Hematopoietic multipotent progenitor cell treated with erythropoietin and hydrocortisone succinate and interleukin-3 and kit ligand, for 8 days (in vitro differentiated cells): Measurements from ENCODE around the gene GRAMD1B.
"Not testable (repeated sequence)": the region's sequence is repeated elsewhere in the genome, so short reads cannot be mapped to it uniquely, and the experiment has no call there.

Experiments used
- DNase-seq: peaks from one replicate; pipeline ENCODE4 v3.0.0-alpha.2; 2015

The GRAMD1B gene

GRCh38 chr11:123513309-123513708, 83.2 kb downstream of the GRAMD1B start:
- DNase-seq, result not testable (repeated sequence)

- no peak for DNase-seq
Observed at GRCh38 chr11:123516238-123516637, 86.2 kb downstream of the GRAMD1B start.

- DNase-seq, result no peak
Observed at GRCh38 chr11:123517559-123518364, 87.7 kb downstream of the GRAMD1B start.

DNA sequence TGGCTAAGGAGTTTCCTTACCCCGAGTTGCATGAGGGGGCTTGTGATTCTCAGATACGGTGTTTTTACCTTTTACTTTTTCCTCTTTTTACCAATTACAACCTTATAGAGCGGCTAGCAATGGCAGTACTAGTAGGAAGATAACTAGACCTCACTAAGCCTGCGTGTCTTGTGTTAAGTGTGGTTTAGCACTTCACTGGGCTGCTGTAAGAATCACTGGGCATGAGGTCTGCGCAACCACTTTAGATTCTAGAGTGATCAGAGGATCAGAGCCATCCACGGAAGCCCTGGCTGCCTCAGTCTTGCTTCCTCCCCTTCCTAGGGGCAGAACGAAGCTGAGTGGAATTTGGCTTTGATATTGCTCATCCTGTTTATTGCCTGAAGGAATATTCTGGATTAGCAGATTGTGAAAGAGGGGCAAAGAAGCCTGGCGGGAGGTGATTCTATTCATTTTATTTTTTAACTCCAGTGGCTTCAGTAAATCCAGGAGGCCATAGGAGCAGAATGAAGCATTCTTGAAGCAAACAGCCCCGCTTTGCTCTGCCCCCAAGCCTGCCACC, 88.5 kb downstream of the GRAMD1B start:
- no peak for DNase-seq

DNA sequence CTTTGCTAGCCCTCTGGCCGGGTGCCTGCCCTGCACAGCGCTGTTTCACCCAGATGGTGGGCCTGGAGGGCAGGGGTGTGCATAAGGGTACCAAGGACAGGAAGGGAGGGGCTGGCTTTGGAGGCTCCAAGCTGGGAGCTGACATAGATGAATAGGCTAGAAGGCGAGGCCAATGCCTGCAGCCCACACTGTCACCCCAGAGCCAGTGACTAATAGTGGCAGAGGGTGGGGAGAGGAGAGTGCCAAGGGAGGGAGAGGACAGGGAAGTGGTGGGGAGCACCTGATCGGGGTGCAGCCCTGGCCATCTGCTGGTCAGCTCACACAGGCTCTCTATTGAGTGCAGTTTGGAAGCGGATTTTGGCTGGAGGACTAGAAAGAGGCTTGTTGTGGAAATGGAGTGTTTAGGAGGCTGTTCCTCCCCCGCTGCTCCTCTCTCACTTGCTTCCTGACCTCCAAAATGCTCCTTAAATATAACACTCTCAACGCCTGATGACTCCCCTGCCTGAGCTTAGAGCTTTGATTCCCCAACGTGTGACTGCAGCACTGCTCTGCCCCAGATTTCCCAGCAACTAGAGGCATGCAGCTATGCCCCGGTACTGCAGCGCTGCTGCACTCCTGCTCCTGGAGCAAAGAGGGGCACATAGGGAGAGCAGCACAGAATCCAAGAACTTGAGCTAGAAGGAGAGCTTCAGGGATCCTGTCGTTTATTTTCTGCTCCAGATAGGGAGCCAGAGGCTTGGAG, 89.2 kb downstream of the GRAMD1B start:
- DNase-seq, result no peak

DNA sequence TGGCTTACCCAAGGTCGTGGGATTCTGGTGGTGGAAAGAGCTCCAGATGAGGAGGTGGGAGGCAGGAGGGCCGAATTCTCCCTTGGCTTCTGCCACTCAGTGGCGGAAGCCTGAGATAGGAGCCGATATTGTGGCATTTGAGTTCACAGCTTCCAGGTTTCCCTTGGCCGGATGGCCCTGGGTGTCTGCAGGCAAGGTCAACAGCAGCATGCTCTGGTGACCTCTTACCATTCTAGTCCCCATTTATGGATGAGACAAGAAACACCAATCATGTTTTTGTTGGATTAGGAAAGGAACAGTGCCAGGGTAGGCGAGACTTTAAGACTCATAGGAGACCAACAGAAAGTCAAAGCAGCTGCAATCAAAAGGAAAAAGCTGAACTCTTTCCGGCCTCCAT, 89.7 kb downstream of the GRAMD1B start:
- no peak for DNase-seq

- not testable (repeated sequence) for DNase-seq
Observed at GRCh38 chr11:123520476-123520875, 90.4 kb downstream of the GRAMD1B start.

GRCh38 chr11:123521001-123521400, 90.9 kb downstream of the GRAMD1B start:
- DNase-seq, result no peak

- DNase-seq, result no peak
Observed at GRCh38 chr11:123521930-123522329, 91.9 kb downstream of the GRAMD1B start.

- DNase-seq, result no peak
Observed at GRCh38 chr11:123523539-123523938, 93.5 kb downstream of the GRAMD1B start.

GRCh38 chr11:123525097-123525496, 95.0 kb downstream of the GRAMD1B start:
- DNase-seq, result no peak

GRCh38 chr11:123525511-123525918, 95.4 kb downstream of the GRAMD1B start:
- DNase-seq, result no peak

DNA sequence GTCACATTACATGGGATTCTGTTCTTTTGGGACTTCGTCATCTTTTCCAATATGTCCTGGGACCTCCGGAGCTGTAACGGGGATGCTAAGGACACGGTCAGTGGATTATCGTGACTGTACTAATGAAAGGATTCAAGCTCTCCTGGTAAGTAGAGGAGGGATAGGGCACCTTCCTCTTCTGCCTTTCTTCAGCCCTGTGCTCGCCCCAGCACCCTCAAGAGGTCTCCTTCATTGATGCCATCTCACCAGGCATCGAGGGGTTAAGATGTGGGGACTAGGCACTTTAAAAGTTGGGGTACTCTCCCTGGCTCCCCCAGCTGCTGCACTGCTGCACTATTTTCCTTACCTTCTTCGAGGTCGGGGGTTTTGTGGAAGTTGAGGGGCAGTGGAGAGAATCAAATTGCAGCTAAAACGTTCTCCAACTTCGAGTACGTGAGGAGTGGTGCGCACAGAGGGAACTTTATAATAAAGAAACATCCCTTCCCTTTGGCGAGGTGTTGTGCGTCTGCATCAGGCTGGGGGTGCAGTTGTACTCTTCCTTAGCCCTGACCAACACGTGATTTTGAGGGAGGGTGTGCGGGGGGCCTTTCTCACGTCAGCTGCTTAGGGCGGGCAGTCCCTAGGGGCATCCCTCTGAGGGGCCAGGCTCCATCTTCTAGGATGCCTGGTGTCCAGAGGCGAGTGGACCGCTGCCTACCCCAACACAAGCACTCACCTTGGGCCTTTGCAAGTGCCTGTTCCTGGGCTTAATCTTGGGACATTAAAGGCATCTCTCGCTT, 96.1 kb downstream of the GRAMD1B start:
- no peak for DNase-seq

- no peak for DNase-seq
Observed at GRCh38 chr11:123526918-123527317, 96.8 kb downstream of the GRAMD1B start.

DNA sequence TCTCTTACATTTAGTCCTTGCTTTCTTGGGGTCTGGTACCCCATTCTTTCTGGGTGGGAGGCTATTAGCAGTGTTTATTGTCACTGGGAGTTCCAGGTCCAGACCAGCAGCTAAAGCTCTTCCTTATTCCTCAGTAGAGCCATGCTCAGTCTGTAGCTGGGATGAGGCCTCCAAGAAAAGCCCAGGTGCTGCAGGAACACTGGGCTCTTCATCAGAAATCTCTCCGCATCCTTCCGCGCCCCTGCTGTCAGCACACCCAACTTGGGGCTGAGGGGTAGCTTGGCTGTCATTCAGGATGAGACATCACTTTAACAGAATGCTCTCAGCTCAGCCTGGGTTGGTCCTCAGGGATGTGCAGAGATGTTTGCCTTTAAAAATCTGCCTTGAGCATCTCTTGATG, 97.5 kb downstream of the GRAMD1B start:
- DNase-seq, result no peak

GRCh38 chr11:123527947-123528346, 97.9 kb downstream of the GRAMD1B start:
- DNase-seq, result no peak

GRCh38 chr11:123531325-123531724, 101.3 kb downstream of the GRAMD1B start:
- no peak for DNase-seq

- DNase-seq, result no peak
Observed at GRCh38 chr11:123532131-123532530, 102.1 kb downstream of the GRAMD1B start.

- DNase-seq, result no peak
Observed at GRCh38 chr11:123535401-123535800, 105.3 kb downstream of the GRAMD1B start.

DNA sequence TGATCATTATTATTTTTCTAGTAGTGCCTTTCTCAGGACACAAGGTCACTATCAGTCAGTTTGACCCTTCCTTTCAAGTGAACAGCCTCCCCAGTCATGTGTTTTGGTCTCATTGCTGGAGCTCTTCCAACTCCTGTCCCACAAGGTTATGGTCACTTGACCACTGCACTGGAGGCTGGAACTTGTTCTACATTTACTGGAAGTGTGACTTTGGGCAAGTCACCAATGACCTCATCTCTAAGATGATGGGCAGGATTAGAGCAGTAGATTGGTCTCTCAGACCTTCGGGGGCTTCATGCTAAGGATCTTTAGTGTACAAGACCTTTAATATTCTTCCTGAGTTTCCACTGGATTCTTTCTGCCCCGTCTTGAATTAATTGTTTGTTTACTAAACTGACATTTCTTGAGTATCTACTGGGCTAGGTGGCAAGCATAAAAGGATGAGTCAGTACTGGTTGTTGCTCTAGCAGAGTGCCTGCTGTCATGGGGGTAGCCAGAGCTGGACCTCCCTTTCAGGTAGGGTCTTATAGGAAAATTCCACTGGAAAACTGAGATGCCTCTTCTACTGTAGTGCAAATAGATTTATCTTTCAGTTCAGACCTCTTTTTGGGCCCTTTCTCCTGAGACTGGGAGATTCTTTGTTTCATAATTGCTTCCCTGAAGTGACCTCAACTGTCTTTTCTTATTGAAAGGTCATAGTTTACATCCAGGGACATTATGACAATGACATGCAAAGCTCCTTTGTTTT, 106.8 kb downstream of the GRAMD1B start:
- no peak for DNase-seq

DNA sequence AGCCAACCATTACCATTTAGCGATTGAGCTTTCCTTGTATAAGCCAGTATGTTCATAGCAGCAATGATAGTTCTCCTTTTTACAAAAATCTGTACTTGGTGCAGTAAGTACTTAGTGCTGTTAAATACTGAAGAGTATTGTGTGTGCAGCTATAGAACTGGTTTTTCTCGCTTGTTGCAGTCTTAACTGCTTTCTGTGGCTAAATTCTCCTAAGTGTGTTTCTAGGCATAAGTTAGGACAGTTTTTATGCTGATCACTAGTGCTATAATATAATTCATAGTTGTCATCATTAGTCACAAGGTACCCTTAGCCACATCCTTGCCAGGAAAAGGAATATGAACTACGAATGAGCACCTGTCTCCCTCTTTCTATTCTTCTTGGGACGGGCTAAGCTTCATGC, 107.7 kb downstream of the GRAMD1B start:
- DNase-seq, result no peak

GRCh38 chr11:123543797-123544196, 113.7 kb downstream of the GRAMD1B start:
- DNase-seq, result no peak
